ENCODE data around the gene ZBTB44.
"Not testable (repeated sequence)": the region's sequence is repeated elsewhere in the genome, so short reads cannot be mapped to it uniquely, and the experiment has no call there.

ZBTB44 gene

DNA sequence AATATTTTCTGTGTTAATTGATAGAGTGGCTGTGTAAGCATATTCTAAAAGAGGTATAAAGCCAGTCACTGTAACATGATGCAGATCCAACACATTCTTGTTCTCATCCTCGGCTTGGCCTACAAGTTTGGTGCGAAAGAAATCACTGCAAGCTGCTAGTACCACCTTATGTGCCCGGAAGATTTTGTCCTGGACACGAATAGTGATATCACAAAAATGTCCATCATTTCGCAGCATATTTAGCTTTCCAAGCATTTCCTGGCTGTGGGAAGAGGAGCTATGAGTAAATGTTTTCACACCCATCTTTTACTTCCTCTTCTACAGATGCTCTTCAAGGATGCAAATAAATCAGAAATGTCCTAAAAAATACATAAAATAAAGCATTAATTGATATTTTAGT lies 53.1 kb downstream of the ZBTB44 start:
- TF ChIP-seq, protein P1, sequence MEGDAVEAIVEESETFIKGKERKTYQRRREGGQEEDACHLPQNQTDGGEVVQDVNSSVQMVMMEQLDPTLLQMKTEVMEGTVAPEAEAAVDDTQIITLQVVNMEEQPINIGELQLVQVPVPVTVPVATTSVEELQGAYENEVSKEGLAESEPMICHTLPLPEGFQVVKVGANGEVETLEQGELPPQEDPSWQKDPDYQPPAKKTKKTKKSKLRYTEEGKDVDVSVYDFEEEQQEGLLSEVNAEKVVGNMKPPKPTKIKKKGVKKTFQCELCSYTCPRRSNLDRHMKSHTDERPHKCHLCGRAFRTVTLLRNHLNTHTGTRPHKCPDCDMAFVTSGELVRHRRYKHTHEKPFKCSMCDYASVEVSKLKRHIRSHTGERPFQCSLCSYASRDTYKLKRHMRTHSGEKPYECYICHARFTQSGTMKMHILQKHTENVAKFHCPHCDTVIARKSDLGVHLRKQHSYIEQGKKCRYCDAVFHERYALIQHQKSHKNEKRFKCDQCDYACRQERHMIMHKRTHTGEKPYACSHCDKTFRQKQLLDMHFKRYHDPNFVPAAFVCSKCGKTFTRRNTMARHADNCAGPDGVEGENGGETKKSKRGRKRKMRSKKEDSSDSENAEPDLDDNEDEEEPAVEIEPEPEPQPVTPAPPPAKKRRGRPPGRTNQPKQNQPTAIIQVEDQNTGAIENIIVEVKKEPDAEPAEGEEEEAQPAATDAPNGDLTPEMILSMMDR (IDR thresholded peaks at IDR 0.05; ENCODE audit: borderline replicate concordance, control extremely low read depth, extremely low read depth, insufficient read depth, missing control alignments) = no peak
- no peak for DNase-seq (ENCODE audit: low spot score)
- in situ Hi-C loops (cut with MboI; ENCODE audit: low sequenced_read_pairs, unreplicated experiment) = no loop called here

GRCh38 chr11:130260742-130261141 lies 54.0 kb downstream of the ZBTB44 start:
- TF ChIP-seq, protein P1 (IDR thresholded peaks at IDR 0.05; ENCODE audit: borderline replicate concordance, control extremely low read depth, extremely low read depth, insufficient read depth, missing control alignments) = no peak
- no peak for DNase-seq (ENCODE audit: low spot score)
- in situ Hi-C loops (cut with MboI; ENCODE audit: low sequenced_read_pairs, unreplicated experiment) = no loop called here

- no peak for DNase-seq (ENCODE audit: low spot score)
- in situ Hi-C loops (cut with MboI; ENCODE audit: low sequenced_read_pairs, unreplicated experiment) = no loop called here
- TF ChIP-seq, protein P1 (IDR thresholded peaks at IDR 0.05; ENCODE audit: borderline replicate concordance, control extremely low read depth, extremely low read depth, insufficient read depth, missing control alignments) = no peak
Measured at GRCh38 chr11:130260080-130260627, 54.6 kb downstream of the ZBTB44 start.

GRCh38 chr11:130251763-130252162 lies 63.0 kb downstream of the ZBTB44 start:
- DNase-seq (ENCODE audit: low spot score); in situ Hi-C loops (cut with MboI; ENCODE audit: low sequenced_read_pairs, unreplicated experiment): not testable (repeated sequence)

- DNase-seq (ENCODE audit: low spot score); in situ Hi-C loops (cut with MboI; ENCODE audit: low sequenced_read_pairs, unreplicated experiment): not testable (repeated sequence)
Measured at GRCh38 chr11:130249929-130250328, 64.8 kb downstream of the ZBTB44 start.

GRCh38 chr11:130249371-130249770 lies 65.3 kb downstream of the ZBTB44 start:
- DNase-seq (ENCODE audit: low spot score) = no peak
- TF ChIP-seq, protein P1 (IDR thresholded peaks at IDR 0.05; ENCODE audit: borderline replicate concordance, control extremely low read depth, extremely low read depth, insufficient read depth, missing control alignments) = no peak
- in situ Hi-C loops (cut with MboI; ENCODE audit: low sequenced_read_pairs, unreplicated experiment) = no loop called here

GRCh38 chr11:130247319-130247718 lies 67.4 kb downstream of the ZBTB44 start:
- in situ Hi-C loops (cut with MboI; ENCODE audit: low sequenced_read_pairs, unreplicated experiment) = no loop called here
- no peak for DNase-seq (ENCODE audit: low spot score)
- TF ChIP-seq, protein P1 (IDR thresholded peaks at IDR 0.05; ENCODE audit: borderline replicate concordance, control extremely low read depth, extremely low read depth, insufficient read depth, missing control alignments) = no peak

GRCh38 chr11:130246738-130247137 lies 68.0 kb downstream of the ZBTB44 start:
- TF ChIP-seq, protein P1 (IDR thresholded peaks at IDR 0.05; ENCODE audit: borderline replicate concordance, control extremely low read depth, extremely low read depth, insufficient read depth, missing control alignments) = no peak
- in situ Hi-C loops (cut with MboI; ENCODE audit: low sequenced_read_pairs, unreplicated experiment) = no loop called here
- no peak for DNase-seq (ENCODE audit: low spot score)

All from GM13976 (cell line).